Measurements from ENCODE around the gene DOK3. TPM values are rescaled to one million over a fixed set of nuclear protein-coding genes. Genes with fewer than 3 reads are reported as not detected.

Gene DOK3
- 3.3 and 3.5 TPM in 2 replicates for total RNA-seq
- polyA plus RNA-seq: 2.6 and 3.1 TPM in 2 replicates

- Histone ChIP-seq H4K20me1 (ENCODE audit: insufficient read depth, poor library complexity, severe bottlenecking) (no peaks in the 10 kb centered on the region), H3K4me1 (ENCODE audit: insufficient read depth) (no peaks in the 10 kb centered on the region), H3K9me3 (ENCODE audit: low read depth) (no peaks in the 10 kb centered on the region), H3K79me2 (no peaks in the 10 kb centered on the region), H3K4me2 (no peak within 1 kb of the TSS), H3K36me3 (replicated peaks; ENCODE audit: insufficient read depth, low read depth) (no peaks in the 10 kb centered on the region), H3K9me2 (replicated peaks; ENCODE audit: insufficient read depth) (no peaks in the 10 kb centered on the region), H3K27ac (no peak within 1 kb of the TSS), H3K27me3 (no peaks in the 10 kb centered on the region), H2AFZ (no peak within 1 kb of the TSS), H3K4me3 (no peak within 1 kb of the TSS)
- TF ChIP-seq EZH2phosphoT487 (IDR thresholded peaks at IDR 0.05; ENCODE audit: low read depth, severe bottlenecking, unreplicated experiment): no peak
- no peak for TF ChIP-seq CTCF (IDR thresholded peaks at IDR 0.05; ENCODE audit: poor library complexity)
- TF ChIP-seq EZH2 (IDR thresholded peaks at IDR 0.05; ENCODE audit: borderline replicate concordance): no peak
- WGBS (ENCODE audit: low lambda C conversion rate, missing lambda C conversion rate): 76% methylated on average over 9 of the region's 20 CpGs
- DNase-seq (ENCODE audit: low spot score): no peak
These were observed at the start of gene DOK3 for GRCh38 chr5:177509381-177509951. TSS of gene DOK3 (minus strand) at chr5:177509826. CDS start at chr5:177509540, 286 bp downstream.

- H3K36me3 ChIP-seq (replicated peaks; ENCODE audit: insufficient read depth, low read depth): no peaks in the 10 kb centered on the region
- peak overlapping the region; percentile 88 for H3K27ac ChIP-seq
- H3K79me2 ChIP-seq: peaks cover 16% of the 10 kb centered on the region
- H3K27me3 ChIP-seq: no peaks in the 10 kb centered on the region
- H2AFZ ChIP-seq: no peak overlapping the region
- peaks cover 19% of the 10 kb centered on the region for H3K4me1 ChIP-seq (ENCODE audit: insufficient read depth)
- H4K20me1 ChIP-seq (ENCODE audit: insufficient read depth, poor library complexity, severe bottlenecking): peaks cover 10% of the 10 kb centered on the region
- no peaks in the 10 kb centered on the region for H3K9me2 ChIP-seq (replicated peaks; ENCODE audit: insufficient read depth)
- no peak overlapping the region for H3K4me3 ChIP-seq
- TF ChIP-seq CTCF (IDR thresholded peaks at IDR 0.05; ENCODE audit: poor library complexity) (no peak), EZH2phosphoT487 (IDR thresholded peaks at IDR 0.05; ENCODE audit: low read depth, severe bottlenecking, unreplicated experiment) (no peak), EZH2 (IDR thresholded peaks at IDR 0.05; ENCODE audit: borderline replicate concordance) (no peak)
- no peak overlapping the region for H3K4me2 ChIP-seq
- no peaks in the 10 kb centered on the region for H3K9me3 ChIP-seq (ENCODE audit: low read depth)
- 87% methylated on average over 5 of the region's 5 CpGs for WGBS (ENCODE audit: low lambda C conversion rate, missing lambda C conversion rate)
- DNase-seq (ENCODE audit: low spot score): no peak
These were observed 48.2 kb upstream of the DOK3 start for GRCh38 chr5:177557796-177558195.

GRCh38 chr5:177557041-177557647 is 47.5 kb upstream of the DOK3 start:
- H3K4me1 ChIP-seq (ENCODE audit: insufficient read depth): peaks cover 25% of the 10 kb centered on the region
- TF ChIP-seq EZH2 (IDR thresholded peaks at IDR 0.05; ENCODE audit: borderline replicate concordance) (no peak), CTCF (IDR thresholded peaks at IDR 0.05; ENCODE audit: poor library complexity) (no peak), EZH2phosphoT487 (IDR thresholded peaks at IDR 0.05; ENCODE audit: low read depth, severe bottlenecking, unreplicated experiment) (no peak)
- 41% methylated on average over 4 of the region's 4 CpGs for WGBS (ENCODE audit: low lambda C conversion rate, missing lambda C conversion rate)
- peaks cover 16% of the 10 kb centered on the region for H4K20me1 ChIP-seq (ENCODE audit: insufficient read depth, poor library complexity, severe bottlenecking)
- no peaks in the 10 kb centered on the region for H3K27me3 ChIP-seq
- no peaks in the 10 kb centered on the region for H3K9me3 ChIP-seq (ENCODE audit: low read depth)
- H3K4me2 ChIP-seq: no peak overlapping the region
- H3K79me2 ChIP-seq: peaks cover 23% of the 10 kb centered on the region
- DNase-seq (ENCODE audit: low spot score): peak; percentile 73
- no peak overlapping the region for H3K4me3 ChIP-seq
- H3K9me2 ChIP-seq (replicated peaks; ENCODE audit: insufficient read depth): no peaks in the 10 kb centered on the region
- peaks cover 2% of the 10 kb centered on the region for H3K36me3 ChIP-seq (replicated peaks; ENCODE audit: insufficient read depth, low read depth)
- H3K27ac ChIP-seq: peak overlapping the region; percentile 88
- H2AFZ ChIP-seq: no peak overlapping the region
